Measurements from ENCODE around the gene SERPINA3. TPM values are rescaled to one million over a fixed set of nuclear protein-coding genes. Genes with fewer than 3 reads are reported as not detected.

Gene SERPINA3
- total and polyA plus RNA-seq, 2 of the 8 experiments (the other 6 are each of a cell fraction or from before 2014, with no cell fraction given) = not detected

DNA sequence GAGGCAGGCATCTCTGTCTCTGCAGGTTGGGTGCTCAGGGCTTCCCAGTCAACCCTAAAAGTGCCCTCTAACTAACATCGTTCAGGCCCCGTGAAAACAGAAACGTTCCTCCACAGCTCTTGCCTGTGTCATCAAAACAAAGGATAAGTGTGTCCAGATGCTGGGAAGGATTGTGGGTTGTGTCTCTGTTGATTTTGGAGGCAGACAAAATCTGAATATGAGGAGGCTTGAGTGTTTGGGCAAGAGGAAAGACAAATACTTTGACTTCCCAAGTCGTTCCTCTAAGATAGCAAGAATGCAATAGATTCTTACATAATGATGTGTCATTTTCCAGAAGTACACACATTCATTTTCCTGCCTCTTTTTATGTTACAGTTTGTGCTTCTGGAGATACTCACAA, 52.9 kb downstream of the SERPINA3 start:
- no peaks in the 10 kb centered on the region for H3K4me1 ChIP-seq (replicated peaks in 1 of 4; ENCODE audit: control insufficient read depth in 3 of 4, insufficient read depth in 4 of 4, low read length in 3 of 4)
- no peak overlapping the region for H3K4ac ChIP-seq (replicated peaks; ENCODE audit: insufficient read length, low read depth, low read length)
- H3K9me3 ChIP-seq (ENCODE audit: insufficient read depth in 2 of 2, low read depth in 1 of 2, low read length in 1 of 2) = no peaks in the 10 kb centered on the region
- no peaks in the 10 kb centered on the region for H3K79me1 ChIP-seq (ENCODE audit: low read depth, low read length)
- H2BK120ac ChIP-seq (replicated peaks; ENCODE audit: low read depth, low read length) = no peak overlapping the region
- no peak overlapping the region for H3K23ac ChIP-seq (ENCODE audit: insufficient read length)
- H3K14ac ChIP-seq (ENCODE audit: insufficient read length) = no peak overlapping the region
- POLR2A ChIA-PET (ENCODE audit: partially characterized antibody) = no interaction called here
- H4K20me1 ChIP-seq (replicated peaks in 1 of 2; ENCODE audit: control insufficient read depth in 1 of 2, insufficient read depth in 2 of 2, low read length in 2 of 2) = no peaks in the 10 kb centered on the region
- H3K56ac ChIP-seq (replicated peaks; ENCODE audit: insufficient read length, low read depth, low read length) = no peak overlapping the region
- no peak overlapping the region for H2BK5ac ChIP-seq (ENCODE audit: low read depth, low read length)
- H3K4me3 ChIP-seq (ENCODE audit: extremely low read depth in 1 of 4, insufficient read depth in 2 of 4, low read depth in 3 of 4, low read length in 4 of 4) = no peak overlapping the region
- DNase-seq (ENCODE audit: low read depth in 1 of 2, low spot score in 2 of 2) = no peak
- H4K5ac ChIP-seq (ENCODE audit: insufficient read length, low read depth, low read length) = no peak overlapping the region
- no peak for FAIRE-seq
- no peak overlapping the region for H2AK5ac ChIP-seq (ENCODE audit: low read depth, low read length)
- no peak overlapping the region for H4K91ac ChIP-seq (replicated peaks; ENCODE audit: insufficient read length, low read length)
- no peak overlapping the region for H4K8ac ChIP-seq (ENCODE audit: extremely low read depth, insufficient read depth, low read length)
- no peak overlapping the region for H2BK20ac ChIP-seq (ENCODE audit: low read length)
- no peak overlapping the region for H2BK15ac ChIP-seq (ENCODE audit: low read length)
- no peaks in the 10 kb centered on the region for H3K27me3 ChIP-seq (replicated peaks in 1 of 4; ENCODE audit: control insufficient read depth in 3 of 4, extremely low read depth in 1 of 4, insufficient read depth in 3 of 4, low read length in 3 of 4)
- no peaks in the 10 kb centered on the region for H3K23me2 ChIP-seq (ENCODE audit: low read depth, low read length)
- no peak overlapping the region for H3K4me2 ChIP-seq (ENCODE audit: insufficient read depth in 1 of 2, low read depth in 2 of 2, low read length in 2 of 2)
- no peak for TF ChIP-seq JUN (IDR thresholded peaks at IDR 0.05; ENCODE audit: low read depth, low read length)
- no peak for TF ChIP-seq TBP (IDR thresholded peaks at IDR 0.05; ENCODE audit: low read depth, low read length)
- TF ChIP-seq NANOG (IDR thresholded peaks at IDR 0.05; ENCODE audit: insufficient read depth, low read depth, low read length, poor library complexity, severe bottlenecking) = no peak
- TF ChIP-seq, protein P1, sequence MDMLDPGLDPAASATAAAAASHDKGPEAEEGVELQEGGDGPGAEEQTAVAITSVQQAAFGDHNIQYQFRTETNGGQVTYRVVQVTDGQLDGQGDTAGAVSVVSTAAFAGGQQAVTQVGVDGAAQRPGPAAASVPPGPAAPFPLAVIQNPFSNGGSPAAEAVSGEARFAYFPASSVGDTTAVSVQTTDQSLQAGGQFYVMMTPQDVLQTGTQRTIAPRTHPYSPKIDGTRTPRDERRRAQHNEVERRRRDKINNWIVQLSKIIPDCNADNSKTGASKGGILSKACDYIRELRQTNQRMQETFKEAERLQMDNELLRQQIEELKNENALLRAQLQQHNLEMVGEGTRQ (IDR thresholded peaks at IDR 0.05; ENCODE audit: low read length) = no peak
- TF ChIP-seq SAP30 (IDR thresholded peaks at IDR 0.05; ENCODE audit: insufficient read depth, insufficient replicate concordance, low read length) = no peak
- CTCF ChIA-PET (ENCODE audit: partially characterized antibody) = no interaction called here
- no peak overlapping the region for H3K27ac ChIP-seq (ENCODE audit: low read depth, low read length)
- no peak overlapping the region for H2BK12ac ChIP-seq (ENCODE audit: low read depth, low read length)
- no peaks in the 10 kb centered on the region for H3K79me2 ChIP-seq (ENCODE audit: control insufficient read depth in 1 of 2, insufficient read depth in 2 of 2, low read length in 2 of 2)
- H3K9ac ChIP-seq (replicated peaks in 1 of 4; ENCODE audit: extremely low read depth in 1 of 4, low read depth in 3 of 4, low read length in 3 of 4) = no peak overlapping the region
- 95% methylated on average over 4 of the region's 4 CpGs; no CpG with 5 or more reads in 1 of the 2 experiments for WGBS, 2 experiments (ENCODE audit: extremely low coverage in 1 of 2, insufficient coverage in 1 of 2, insufficient read length in 1 of 2, insufficient replicate concordance in 2 of 2, low coverage in 1 of 2, low lambda C conversion rate in 2 of 2, missing lambda C conversion rate in 1 of 2)
- H3K18ac ChIP-seq (ENCODE audit: extremely low read depth, low read length) = no peak overlapping the region
- H3K36me3 ChIP-seq (ENCODE audit: control insufficient read depth in 2 of 4, insufficient read depth in 4 of 4, low read length in 3 of 4) = no peaks in the 10 kb centered on the region
- H2AFZ ChIP-seq (ENCODE audit: low read length) = no peak overlapping the region
